A673 (cell line): ENCODE measurements around the gene BCL10. TPM values are rescaled to one million over a fixed set of nuclear protein-coding genes. Genes with fewer than 3 reads are reported as not detected.

ENCODE experiments used
- BruUV-seq: library from RNA; stranded (reverse); fragments of 400-500 nt; replicated peaks from 2 replicates; lab custom pipeline; 2021; lab: Mats Ljungman, UMichigan
- CTCF ChIA-PET: fragments of 300-600 bp; sonication (Branson Sonifier 250); formaldehyde crosslinking; loops from one replicate; lab custom pipeline; 2022; ENCODE audit warnings: antibody characterized with exemption; lab: Charles Lee
- POLR2A ChIA-PET: fragments of 300-600 bp; sonication (Branson Sonifier 250); formaldehyde crosslinking; loops from one replicate; lab custom pipeline; 2022; ENCODE audit warnings: antibody characterized with exemption; ENCODE audit not compliant: low non-redundant PET; lab: Charles Lee
- DNase-seq: peaks from one replicate; pipeline ENCODE4 v3.0.0-alpha.2; 2015; ENCODE audit warnings: low spot score
- H3K27ac ChIP-seq: fragments of 200-600 bp; sonication (generic); 2 replicates; pipeline ENCODE4 v1.5.1; 2016; ENCODE audit warnings: mixed run types, low read depth, mild to moderate bottlenecking, mixed read lengths, antibody characterized with exemption, low read length; ENCODE audit not compliant: poor library complexity, severe bottlenecking
- H3K27me3 ChIP-seq: fragments of 200-600 bp; sonication (generic); replicated peaks from 2 replicates; pipeline ENCODE4 v1.6.1; 2017; ENCODE audit warnings: mixed run types, low read depth, mild to moderate bottlenecking, mixed read lengths, antibody characterized with exemption, low read length; ENCODE audit not compliant: insufficient read depth, poor library complexity
- H3K36me3 ChIP-seq: fragments of 200-600 bp; sonication (generic); 2 replicates; pipeline ENCODE4 v1.6.1; 2016; ENCODE audit warnings: mixed run types, mild to moderate bottlenecking, mixed read lengths, antibody characterized with exemption, low read length; ENCODE audit not compliant: insufficient read depth, poor library complexity, severe bottlenecking
- H3K4me1 ChIP-seq: fragments of 200-600 bp; sonication (generic); 2 replicates; pipeline ENCODE4 v1.6.1; 2017; ENCODE audit warnings: mixed run types, mild to moderate bottlenecking, mixed read lengths, antibody characterized with exemption, low read length; ENCODE audit not compliant: insufficient read depth, poor library complexity, severe bottlenecking
- H3K4me3 ChIP-seq: fragments of 200-600 bp; sonication (generic); 2 replicates; pipeline ENCODE4 v1.5.1; 2016; ENCODE audit warnings: low read depth, mixed run types, mild to moderate bottlenecking, mixed read lengths, low read length; ENCODE audit not compliant: poor library complexity, severe bottlenecking
- H3K9me3 ChIP-seq: fragments of 200-600 bp; sonication (generic); 2 replicates; pipeline ENCODE4 v1.6.1; 2016; ENCODE audit warnings: mixed run types, low read depth, mild to moderate bottlenecking, mixed read lengths, antibody characterized with exemption, low read length; ENCODE audit not compliant: poor library complexity, severe bottlenecking
- CTCF ChIP-seq: fragments of 300-800, 200-600 bp; sonication (generic); conservative IDR thresholded peaks from 2 replicates; pipeline ENCODE4 v1.5.1; 2017; ENCODE audit warnings: low read depth, mild to moderate bottlenecking, antibody characterized with exemption, low read length, moderate library complexity, mixed read lengths
- EZH2 ChIP-seq: fragments of 200-600 bp; sonication (generic); IDR thresholded peaks from 2 replicates; pipeline ENCODE4 v1.6.1; 2017; ENCODE audit warnings: borderline replicate concordance, low read depth, mild to moderate bottlenecking, mixed read lengths, antibody characterized with exemption, low read length; ENCODE audit not compliant: poor library complexity, severe bottlenecking
- intact Hi-C: fragments of 100-400 bp; cut with micrococcal nuclease; formaldehyde crosslinking; loops from one replicate; pipeline ENCODE4 v1.10.0; 2022; ENCODE audit not compliant: unreplicated experiment
- total RNA-seq: library from RNA; stranded (reverse); gene quantifications from 2 replicates; pipeline ENCODE4 v1.2.3, GENCODE V29; 2021

Gene BCL10
- total RNA-seq, 1 experiment from 2014 or later = 20.9 TPM

- BruUV-seq = no TSS peak
- Histone ChIP-seq H3K27ac (no peak overlapping the region), H3K9me3 (no peaks in the 10 kb centered on the region), H3K4me1 (no peaks in the 10 kb centered on the region), H3K36me3 (peaks cover 33% of the 10 kb centered on the region), H3K27me3 (no peaks in the 10 kb centered on the region), H3K4me3 (no peak overlapping the region)
- no peak for DNase-seq
- CTCF ChIA-PET = no interaction called here
- TF ChIP-seq CTCF = no peak
- TF ChIP-seq EZH2 = no peak
- intact Hi-C loops = no loop called here
- POLR2A ChIA-PET = no interaction called here
Measured at GRCh38 chr1:85267313-85267712, 9.1 kb downstream of the BCL10 start.

- H3K4me1 ChIP-seq = no peaks in the 10 kb centered on the region
- peaks cover 24% of the 10 kb centered on the region for H3K36me3 ChIP-seq
- H3K27me3 ChIP-seq = no peaks in the 10 kb centered on the region
- ChIA-PET CTCF (no interaction called here), POLR2A (no interaction called here)
- DNase-seq = no peak
- H3K4me3 ChIP-seq = no peak overlapping the region
- intact Hi-C loops = no loop called here
- H3K27ac ChIP-seq = no peak overlapping the region
- TF ChIP-seq CTCF = no peak
- TF ChIP-seq EZH2 = no peak
- BruUV-seq = no TSS peak
- no peaks in the 10 kb centered on the region for H3K9me3 ChIP-seq
Measured at GRCh38 chr1:85264150-85264549, 12.3 kb downstream of the BCL10 start.

GRCh38 chr1:85262985-85263384 lies 13.4 kb downstream of the BCL10 start:
- peaks cover 29% of the 10 kb centered on the region for H3K36me3 ChIP-seq
- CTCF ChIA-PET = interaction anchor here (0.7 kb wide), 1 partner anchor 38 kb away, joined by 3 read pairs; no protein-coding TSS in a partner anchor
- BruUV-seq = no TSS peak
- intact Hi-C loops = no loop called here
- POLR2A ChIA-PET = no interaction called here
- DNase-seq = no peak
- no peaks in the 10 kb centered on the region for H3K9me3 ChIP-seq
- TF ChIP-seq CTCF = no peak
- TF ChIP-seq EZH2 = no peak
- H3K4me1 ChIP-seq = peaks cover 7% of the 10 kb centered on the region
- H3K27me3 ChIP-seq = no peaks in the 10 kb centered on the region
- H3K4me3 ChIP-seq = no peak overlapping the region
- no peak overlapping the region for H3K27ac ChIP-seq
